Measurements from ENCODE around the gene DOCK8.

Gene DOCK8

GRCh38 chr9:324971-325370 is 110.3 kb downstream of the DOCK8 start:
- H3K27ac ChIP-seq: no peak overlapping the region
- H3K4me3 ChIP-seq: no peak overlapping the region
- DNase-seq (ENCODE audit: low spot score): no peak
- TF ChIP-seq, protein P1, sequence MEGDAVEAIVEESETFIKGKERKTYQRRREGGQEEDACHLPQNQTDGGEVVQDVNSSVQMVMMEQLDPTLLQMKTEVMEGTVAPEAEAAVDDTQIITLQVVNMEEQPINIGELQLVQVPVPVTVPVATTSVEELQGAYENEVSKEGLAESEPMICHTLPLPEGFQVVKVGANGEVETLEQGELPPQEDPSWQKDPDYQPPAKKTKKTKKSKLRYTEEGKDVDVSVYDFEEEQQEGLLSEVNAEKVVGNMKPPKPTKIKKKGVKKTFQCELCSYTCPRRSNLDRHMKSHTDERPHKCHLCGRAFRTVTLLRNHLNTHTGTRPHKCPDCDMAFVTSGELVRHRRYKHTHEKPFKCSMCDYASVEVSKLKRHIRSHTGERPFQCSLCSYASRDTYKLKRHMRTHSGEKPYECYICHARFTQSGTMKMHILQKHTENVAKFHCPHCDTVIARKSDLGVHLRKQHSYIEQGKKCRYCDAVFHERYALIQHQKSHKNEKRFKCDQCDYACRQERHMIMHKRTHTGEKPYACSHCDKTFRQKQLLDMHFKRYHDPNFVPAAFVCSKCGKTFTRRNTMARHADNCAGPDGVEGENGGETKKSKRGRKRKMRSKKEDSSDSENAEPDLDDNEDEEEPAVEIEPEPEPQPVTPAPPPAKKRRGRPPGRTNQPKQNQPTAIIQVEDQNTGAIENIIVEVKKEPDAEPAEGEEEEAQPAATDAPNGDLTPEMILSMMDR (IDR thresholded peaks at IDR 0.05): no peak

DNA sequence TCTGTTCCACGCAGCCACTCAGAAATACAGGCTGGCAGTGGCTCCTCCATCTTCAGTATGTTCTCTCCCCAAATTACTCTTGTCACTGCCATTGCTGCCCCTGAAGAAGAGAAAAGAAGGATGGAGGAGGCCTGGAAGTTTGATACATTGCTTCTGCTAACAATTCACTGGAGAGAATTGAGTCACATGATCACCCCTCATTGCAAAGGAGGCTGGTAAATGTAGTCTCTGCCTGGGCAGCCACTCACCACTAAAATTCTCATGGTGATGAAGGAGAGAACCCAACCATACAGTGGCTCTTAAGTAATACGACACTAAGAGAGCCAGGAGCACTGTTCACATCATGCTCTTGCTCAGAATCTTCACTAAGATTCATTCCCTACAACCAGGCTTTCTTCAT is 112.0 kb downstream of the DOCK8 start:
- TF ChIP-seq, protein P1 (IDR thresholded peaks at IDR 0.05): no peak
- Histone ChIP-seq H3K27ac (no peak overlapping the region), H3K4me3 (no peak overlapping the region)
- DNase-seq (ENCODE audit: low spot score): no peak

DNA sequence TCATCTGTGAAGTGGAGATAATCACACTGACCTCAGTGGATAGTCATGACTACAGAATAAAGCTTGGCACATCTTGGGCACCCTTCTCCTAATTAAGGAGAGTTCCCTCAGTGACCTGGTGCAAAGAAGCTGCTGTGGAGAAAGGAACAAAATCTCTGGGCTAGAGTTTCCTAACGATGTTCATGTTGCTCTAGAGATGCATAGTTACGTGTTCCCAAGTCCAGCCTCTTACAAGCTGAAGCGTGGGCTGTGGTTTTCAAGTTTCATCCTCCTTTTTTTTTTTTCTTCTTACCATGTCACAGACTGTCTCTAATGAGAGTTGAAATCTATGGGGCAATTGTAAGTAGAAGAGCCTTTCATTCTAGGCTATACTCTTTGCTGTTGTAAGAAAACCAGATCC is 113.8 kb downstream of the DOCK8 start:
- Histone ChIP-seq H3K4me3 (no peak overlapping the region), H3K27ac (no peak overlapping the region)
- TF ChIP-seq, protein P1 (IDR thresholded peaks at IDR 0.05): no peak
- no peak for DNase-seq (ENCODE audit: low spot score)

DNA sequence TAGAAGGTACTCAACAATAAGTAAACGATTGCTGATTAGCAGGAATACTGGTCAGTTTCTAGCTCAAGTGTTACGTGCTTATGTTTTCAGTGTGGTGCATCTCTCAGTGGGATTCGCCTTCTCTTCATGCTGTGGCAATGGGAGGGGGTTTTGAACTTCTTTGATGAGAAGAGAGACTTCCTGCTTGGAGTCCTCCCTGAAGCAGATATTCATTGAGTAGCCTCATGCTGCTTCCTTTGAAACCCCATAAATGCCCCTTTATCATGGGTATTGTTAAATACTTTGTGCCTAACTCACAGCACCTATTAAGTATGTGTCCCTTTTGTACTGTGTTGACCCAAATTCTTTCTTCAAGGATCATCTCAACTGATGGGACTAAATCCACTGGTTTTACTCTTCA is 116.5 kb downstream of the DOCK8 start:
- H3K27ac ChIP-seq: no peak overlapping the region
- TF ChIP-seq, protein P1 (IDR thresholded peaks at IDR 0.05): no peak
- no peak overlapping the region for H3K4me3 ChIP-seq
- DNase-seq (ENCODE audit: low spot score): no peak

GRCh38 chr9:335373-335772 is 120.7 kb downstream of the DOCK8 start:
- Histone ChIP-seq H3K4me3 (no peak overlapping the region), H3K27ac (no peak overlapping the region)
- DNase-seq (ENCODE audit: low spot score): no peak
- TF ChIP-seq, protein P1 (IDR thresholded peaks at IDR 0.05): no peak

DNA sequence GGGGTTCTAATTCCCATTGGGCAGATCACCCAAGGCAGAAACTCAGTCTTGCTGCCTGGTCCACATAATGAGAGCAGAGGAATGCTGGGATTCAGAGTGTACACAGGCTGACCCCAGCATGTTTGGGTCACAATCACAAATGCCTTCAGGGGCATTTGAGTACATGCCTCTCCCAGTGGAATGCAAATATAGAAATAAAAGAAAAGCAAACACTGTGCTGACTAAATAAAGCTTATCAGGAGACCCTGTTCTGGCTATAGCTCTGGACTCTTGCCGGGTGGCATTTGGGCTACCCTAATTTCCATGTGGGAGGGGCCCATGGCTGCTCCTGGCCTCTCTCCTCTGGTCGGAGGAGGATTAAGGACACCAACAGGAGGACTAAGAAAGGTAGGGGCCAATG is 121.4 kb downstream of the DOCK8 start:
- TF ChIP-seq, protein P1 (IDR thresholded peaks at IDR 0.05): no peak
- H3K27ac ChIP-seq: no peak overlapping the region
- H3K4me3 ChIP-seq: no peak overlapping the region
- no peak for DNase-seq (ENCODE audit: low spot score)

- H3K27ac ChIP-seq: no peak overlapping the region
- TF ChIP-seq, protein P1 (IDR thresholded peaks at IDR 0.05): no peak
- DNase-seq (ENCODE audit: low spot score): no peak
- H3K4me3 ChIP-seq: no peak overlapping the region
These were observed 123.9 kb downstream of the DOCK8 start for GRCh38 chr9:338602-339001.

All from coronary artery (tissue), 2 donors.